ENCODE measurements around the gene DCLK2. TPM values are rescaled to one million over a fixed set of nuclear protein-coding genes. Genes with fewer than 3 reads are reported as not detected.

Gene DCLK2
- 0.07 and 0.19 TPM in 2 replicates for total RNA-seq

DNA sequence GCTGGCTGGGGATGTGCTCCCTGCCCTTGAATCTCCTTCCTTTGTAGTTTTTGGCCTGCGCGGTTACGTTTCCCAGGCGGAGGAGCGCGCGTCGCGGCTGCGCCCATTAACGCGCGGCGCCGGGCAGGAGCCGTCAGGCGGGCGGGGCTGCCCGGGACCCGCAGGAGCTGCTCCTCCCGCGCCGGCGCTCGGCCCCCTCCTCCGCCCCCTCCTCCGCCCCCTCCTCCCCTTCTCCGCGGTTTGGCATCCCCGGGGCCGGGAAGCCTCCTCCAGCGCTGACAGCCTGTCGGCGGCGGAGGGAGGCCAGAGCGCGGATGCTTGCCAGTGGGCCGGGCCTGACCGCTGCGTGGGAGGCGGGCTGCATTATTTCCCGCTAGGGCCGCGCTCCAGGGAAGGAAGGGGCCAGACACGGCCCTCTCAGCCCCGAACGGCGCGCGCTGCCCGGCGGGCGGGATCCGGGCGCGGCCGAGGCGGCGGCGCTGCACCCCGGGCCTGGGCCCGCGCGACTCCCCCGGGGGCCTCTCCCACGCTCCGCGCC lies at the start of gene DCLK2:
Gene DCLK2, plus strand, starts transcription at position 405 of the 538 bp plus-strand sequence. CDS start 583 bp downstream, outside the sequence.

Data from airway epithelial cell (primary cell).